ENCODE measurements around the gene RABGGTA.

GRCh38 chr14:24317141-24317928 is 45.9 kb upstream of the RABGGTA start:
- TF ChIP-seq NFIC (IDR thresholded peaks at IDR 0.05) (no peak), EGR1 (IDR thresholded peaks at IDR 0.05) (no peak), FOXM1 (IDR thresholded peaks at IDR 0.05; ENCODE audit: borderline replicate concordance, low read depth) (no peak), RAD21 (IDR thresholded peaks at IDR 0.05; ENCODE audit: low read depth) (no peak), CEBPB (IDR thresholded peaks at IDR 0.05) (no peak), REST (IDR thresholded peaks at IDR 0.05; ENCODE audit: low read depth) (no peak), TEAD4 (IDR thresholded peaks at IDR 0.05) (no peak), USF1 (IDR thresholded peaks at IDR 0.05) (no peak), TAF1 (IDR thresholded peaks at IDR 0.05; ENCODE audit: low read depth) (no peak), EP300 (IDR thresholded peaks at IDR 0.05; ENCODE audit: borderline replicate concordance) (no peak), CREB1 (IDR thresholded peaks at IDR 0.05; ENCODE audit: low read depth) (no peak), YY1 (IDR thresholded peaks at IDR 0.05; ENCODE audit: low read depth) (no peak)

Measured in Ishikawa (cell line).